ENCODE measurements around the gene TMEM63B.

- TF ChIP-seq CTCF (IDR thresholded peaks at IDR 0.05) = peak in 3 of 4 experiments; percentile 80 to 86 (median 85)
- no peak for TF ChIP-seq POLR2AphosphoS5 (IDR thresholded peaks at IDR 0.05)
- TF ChIP-seq EP300 (IDR thresholded peaks at IDR 0.05) = no peak
- TF ChIP-seq POLR2A (IDR thresholded peaks at IDR 0.05) = no peak
Observed at GRCh38 chr6:44096612-44097011, 30.7 kb upstream of the TMEM63B start.
